Right cardiac atrium (tissue), 5 donors: ENCODE measurements around the gene FAM186B. TPM values are rescaled to one million over a fixed set of nuclear protein-coding genes. Genes with fewer than 3 reads are reported as not detected.

Source experiments
- ATAC-seq, 2 donors: fragments of 200-7000 bp; cut with Tn5 transposase; one replicate each; pipeline versions ENCODE4 v1.8.0 to v1.9.1; 2020; ENCODE audit warnings: moderate library complexity in 2 of 2, mild to moderate bottlenecking in 1 of 2
- DNase-seq, 3 donors: peaks; one replicate each; pipeline ENCODE4 v3.0.0-alpha.2; 2020
- H3K27ac ChIP-seq: one replicate; pipeline ENCODE4 v1.5.1; 2013; ENCODE audit warnings: mild to moderate bottlenecking, low read length, control low read depth, moderate library complexity
- H3K27me3 ChIP-seq: one replicate; pipeline ENCODE4 v1.6.1; 2013; ENCODE audit not compliant: control insufficient read depth, insufficient read depth
- H3K4me1 ChIP-seq: one replicate; pipeline ENCODE4 v1.6.1; 2013; ENCODE audit warnings: low read length; ENCODE audit not compliant: control insufficient read depth, insufficient read depth
- H3K4me3 ChIP-seq: one replicate; pipeline ENCODE4 v1.5.1; 2013; ENCODE audit warnings: low read length, control low read depth
- H3K9me3 ChIP-seq: one replicate; pipeline ENCODE4 v1.6.1; 2013; ENCODE audit warnings: low read length; ENCODE audit not compliant: control insufficient read depth
- WGBS: extraction: QIAGEN DNeasy Blood & Tissue Kit; methylation state at CpG from one replicate; pipeline ENCODE4 v1.1.7; 2013; 5-methylcytosine and 5-hydroxymethylcytosine counted together
- intact Hi-C, 4 donors: fragments of 100-400 bp; cut with DNase I; formaldehyde crosslinking; loops; one replicate each; pipeline versions ENCODE4 v1.11.0 to v1.14.0; 2022 to 2023
- polyA plus RNA-seq: library from polyadenylated mRNA; stranded (reverse); fragments of 200-250 nt; gene quantifications from one replicate; pipeline ENCODE4 v1.2.3, GENCODE V29; 2013
- total RNA-seq, 4 donors: library from RNA; stranded (reverse); fragmentation: NEBNext Ultra II Directional; extraction: Animal tissue kit (Norgen Biotek cat#: 25700); gene quantifications; one replicate each; pipeline ENCODE4 v1.2.1, GENCODE V29; 2021
- donor health status: healthy with polysubstance abuse.
- donor health status: DM: no; HTN: yes; CAD: no.
- donor health status: DM: no; HTN: no; CAD: no.
- donor health status: DM: no; HTN: yes; CAD: no; lungs with severe emphysema.
- donor health status: DM: yes; HTN: yes; CAD: no.

FAM186B gene
- total and polyA plus RNA-seq, 5 donors, result 0.16 to 0.74 (median 0.24) TPM

DNA sequence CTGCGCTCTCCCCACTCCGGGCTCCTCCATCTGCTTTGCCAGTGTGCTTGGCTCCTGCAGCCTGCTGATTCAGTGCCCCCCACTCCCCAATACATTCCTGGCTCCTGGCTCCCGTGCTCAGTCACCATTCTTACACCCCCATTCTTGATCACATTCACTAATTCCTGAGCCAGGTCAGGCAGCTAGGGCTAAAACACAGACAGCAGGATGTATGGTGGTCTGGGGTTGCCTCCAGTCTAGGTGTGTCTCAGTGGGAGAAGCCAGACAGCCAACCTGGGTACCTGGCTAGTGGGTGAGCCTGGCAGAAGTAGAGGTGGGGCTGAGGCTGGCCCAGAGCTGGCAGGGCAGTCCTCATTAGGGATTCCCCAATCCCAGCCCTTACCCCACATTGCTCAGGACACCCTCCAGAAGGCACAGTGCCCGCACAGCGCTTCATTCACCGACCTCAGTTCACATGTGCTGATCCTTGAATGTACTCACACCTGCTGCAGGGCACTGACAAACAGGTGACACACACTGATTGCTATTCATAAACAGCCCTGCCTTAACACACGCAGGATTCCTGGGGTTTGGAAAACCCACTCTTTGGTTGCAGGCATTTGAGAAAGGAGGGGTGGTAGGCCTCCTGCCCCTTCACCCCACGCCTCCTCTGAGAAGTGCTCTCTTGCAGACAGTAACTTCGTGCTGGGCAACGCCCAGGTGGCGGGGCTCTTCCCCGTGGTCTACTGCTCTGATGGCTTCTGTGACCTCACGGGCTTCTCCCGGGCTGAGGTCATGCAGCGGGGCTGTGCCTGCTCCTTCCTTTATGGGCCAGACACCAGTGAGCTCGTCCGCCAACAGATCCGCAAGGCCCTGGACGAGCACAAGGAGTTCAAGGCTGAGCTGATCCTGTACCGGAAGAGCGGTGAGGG lies 65.0 kb downstream of the FAM186B start:
- intact Hi-C loops, result no loop called here
- no peak for DNase-seq
- H3K27me3 ChIP-seq, result no peaks in the 10 kb centered on the region
- H3K9me3 ChIP-seq, result no peaks in the 10 kb centered on the region
- no peak overlapping the region for H3K27ac ChIP-seq
- H3K4me1 ChIP-seq, result no peaks in the 10 kb centered on the region
- no peak for ATAC-seq
- WGBS, result 76% methylated on average over 21 of the region's 21 CpGs
- H3K4me3 ChIP-seq, result no peak overlapping the region

DNA sequence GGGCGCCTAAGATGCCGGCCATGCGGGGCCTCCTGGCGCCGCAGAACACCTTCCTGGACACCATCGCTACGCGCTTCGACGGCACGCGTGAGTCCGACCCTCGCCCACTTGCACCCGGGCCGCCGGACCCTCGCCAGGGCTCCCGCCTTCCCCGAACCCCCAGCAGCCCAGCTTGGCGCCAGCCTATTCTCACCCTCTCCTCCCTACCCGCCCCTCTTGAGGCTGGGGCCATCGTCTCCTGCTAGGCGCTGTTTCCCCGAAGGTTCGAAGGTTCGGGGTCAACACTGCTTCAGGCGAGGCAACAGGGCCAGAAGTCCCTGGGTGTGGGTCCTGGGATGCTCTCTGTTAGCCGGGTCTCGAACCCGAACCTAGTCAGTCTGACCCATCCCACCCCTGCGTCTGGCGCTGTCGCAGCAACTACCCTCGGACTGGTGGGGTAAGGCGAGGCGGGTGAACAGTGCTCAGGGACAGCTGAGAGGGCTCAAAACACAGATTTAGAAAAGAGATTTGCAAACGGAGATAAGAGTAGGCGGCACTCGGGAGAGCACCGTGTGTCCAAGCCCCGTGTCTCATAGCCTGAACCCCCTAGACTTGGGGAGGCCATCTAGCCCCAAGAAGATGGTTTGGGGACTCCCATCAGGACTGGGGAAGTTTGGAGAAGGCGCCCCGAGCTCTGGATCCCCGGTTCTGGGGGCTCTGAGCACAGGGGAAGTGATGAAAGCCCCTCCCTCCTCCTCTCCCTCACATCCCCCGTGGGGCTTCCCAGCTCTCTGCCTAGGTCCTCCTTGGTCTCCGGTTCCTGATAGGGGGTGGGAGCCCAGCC lies 65.8 kb downstream of the FAM186B start:
- Histone ChIP-seq H3K27me3 (no peaks in the 10 kb centered on the region), H3K4me1 (no peaks in the 10 kb centered on the region), H3K27ac (no peak overlapping the region), H3K9me3 (no peaks in the 10 kb centered on the region), H3K4me3 (peak overlapping the region; percentile 73)
- WGBS, result 15% methylated on average over 47 of the region's 47 CpGs
- DNase-seq, result no peak
- intact Hi-C loops, result no loop called here
- no peak for ATAC-seq

DNA sequence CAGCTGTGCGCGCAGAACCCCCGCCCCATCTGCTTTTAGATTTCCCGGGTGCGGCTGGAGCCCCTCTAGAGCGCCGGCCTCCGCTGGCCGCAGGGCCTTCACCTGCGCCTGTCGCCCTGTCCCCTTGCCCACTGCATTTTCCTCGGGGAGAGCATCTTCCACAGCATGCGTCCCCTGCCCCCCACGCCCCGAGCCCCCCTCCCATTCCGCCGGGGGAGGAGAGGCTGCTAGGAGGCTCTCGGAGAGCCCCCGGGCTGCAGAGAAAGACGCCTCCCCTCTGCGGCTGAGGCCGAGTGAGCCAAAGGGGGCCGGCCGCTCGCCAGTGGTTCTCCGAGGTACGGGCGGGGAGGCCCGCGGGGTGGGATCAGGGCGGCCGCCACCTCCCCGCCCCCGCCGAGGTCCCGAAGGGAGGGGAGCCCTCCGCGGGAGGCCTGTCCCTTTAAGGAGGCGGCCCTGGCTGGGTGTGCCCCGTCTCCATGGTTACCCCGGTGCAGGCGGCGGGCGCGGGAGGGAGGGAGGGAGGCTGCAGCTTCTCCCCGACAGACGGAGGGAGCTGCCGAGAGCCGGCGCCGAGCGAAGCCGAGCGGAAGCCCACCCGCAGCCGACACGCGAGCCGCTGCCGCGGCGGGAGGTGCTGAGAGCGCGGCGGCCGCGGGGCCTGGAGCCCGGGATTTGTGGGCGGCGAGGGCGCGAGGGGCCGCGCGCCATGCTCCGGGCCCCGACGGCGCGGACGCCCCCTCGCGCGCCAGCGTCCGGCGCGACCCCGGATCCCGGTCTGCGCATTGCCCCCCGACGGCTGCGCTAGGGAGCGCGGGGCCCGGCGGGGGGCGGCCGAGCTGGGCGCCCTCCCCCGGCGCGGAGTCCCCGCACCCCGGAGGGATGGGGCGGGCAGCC lies 66.7 kb downstream of the FAM186B start, which contains the start of gene KCNH3:
Gene KCNH3, plus strand, starts transcription at position 521 of the 894 bp plus-strand sequence. CDS start 387 bp downstream, outside the sequence.
- 1% methylated on average over 106 of the region's 107 CpGs for WGBS
- ATAC-seq, result peak; percentile 82 to 87
- no peaks in the 10 kb centered on the region for H3K4me1 ChIP-seq
- H3K4me3 ChIP-seq, result peak within 1 kb of the TSS; percentile 73
- H3K27me3 ChIP-seq, result no peaks in the 10 kb centered on the region
- intact Hi-C loops, result no loop called here
- H3K27ac ChIP-seq, result no peak within 1 kb of the TSS
- H3K9me3 ChIP-seq, result no peaks in the 10 kb centered on the region
- DNase-seq, result peak; percentile 87 to 94 (median 92)

DNA sequence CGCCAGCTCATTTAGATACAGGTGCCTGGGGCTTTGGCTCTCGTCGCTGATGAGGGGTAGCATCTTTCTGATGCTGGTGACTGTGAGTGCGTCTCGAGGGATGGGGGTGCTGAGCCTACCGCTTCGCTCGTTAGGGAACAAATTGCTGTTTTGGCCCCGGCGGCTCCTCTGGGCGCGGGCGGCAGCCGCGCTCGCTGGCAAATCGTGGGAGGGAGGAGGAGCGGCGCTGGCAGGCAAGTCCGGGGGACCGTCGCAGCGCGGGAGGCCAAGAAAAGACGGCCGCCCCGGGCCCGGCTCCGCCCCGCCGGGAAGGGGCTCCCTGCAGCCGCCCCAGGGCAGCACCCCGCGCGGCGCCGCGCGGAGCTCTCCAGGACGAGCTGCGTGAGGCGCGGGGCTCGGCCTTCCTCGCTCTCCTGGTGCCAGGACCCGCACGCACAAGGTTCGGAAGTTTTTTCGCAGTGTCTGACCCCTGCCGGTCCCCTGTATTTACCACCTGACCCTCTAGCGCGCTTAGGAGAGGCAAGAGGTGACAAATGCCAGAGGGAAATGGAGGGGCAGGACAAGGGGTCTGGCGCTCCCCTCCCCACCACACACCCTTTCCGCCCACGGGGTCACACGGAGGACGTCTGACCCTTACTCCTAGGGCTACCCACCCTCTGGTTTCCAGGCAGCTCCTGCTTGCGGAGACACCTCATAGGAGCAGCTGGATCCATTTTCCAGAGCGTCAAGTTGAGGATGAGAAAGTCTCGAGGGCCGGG lies 67.5 kb downstream of the FAM186B start:
- no peaks in the 10 kb centered on the region for H3K27me3 ChIP-seq
- no peaks in the 10 kb centered on the region for H3K9me3 ChIP-seq
- H3K4me1 ChIP-seq, result no peaks in the 10 kb centered on the region
- H3K27ac ChIP-seq, result no peak overlapping the region
- intact Hi-C loops, result no loop called here
- under 1% methylated on average over 61 of the region's 61 CpGs for WGBS
- peak in 1 of 2 donors; percentile 8 for ATAC-seq
- H3K4me3 ChIP-seq, result peak overlapping the region; percentile 73
- DNase-seq, result no peak

Other genes with a start within 250 kb of the FAM186B start
- 10 to 100 TPM in 1 of 4 donors, 1 to 10 TPM in 3; 8.4 to 10.3 (median 9.1) TPM for gene SPATS2, start 238.2 kb downstream of the FAM186B start, total RNA-seq
- gene SPATS2, start 238.2 kb downstream of the FAM186B start, polyA plus RNA-seq, result 5.5 TPM
- gene KCNH3, start 66.6 kb downstream of the FAM186B start, total RNA-seq, result 1 to 10 TPM in 3 of 4 donors, under 1 TPM in 1; 0.75 to 4.4 (median 1.2) TPM
- 1.6 TPM for gene KCNH3, start 66.6 kb downstream of the FAM186B start, polyA plus RNA-seq
- gene MCRS1, start 37.5 kb downstream of the FAM186B start, total RNA-seq, result 100 to 1,000 TPM in 1 of 4 donors, 10 to 100 TPM in 3; 81.7 to 115 (median 87.0) TPM
- 72.3 TPM for gene MCRS1, start 37.5 kb downstream of the FAM186B start, polyA plus RNA-seq
- 10 to 100 TPM; 19.2 to 26.7 (median 22.1) TPM for gene PRPF40B, start 17.9 kb upstream of the FAM186B start, total RNA-seq
- 15.9 TPM for gene PRPF40B, start 17.9 kb upstream of the FAM186B start, polyA plus RNA-seq
- gene FMNL3, start 101.8 kb upstream of the FAM186B start, total RNA-seq, result 10 to 100 TPM; 11.7 to 19.0 (median 11.9) TPM
- 7.0 TPM for gene FMNL3, start 101.8 kb upstream of the FAM186B start, polyA plus RNA-seq
- 100 to 1,000 TPM; 216 to 254 (median 247) TPM for gene TMBIM6, start 135.9 kb upstream of the FAM186B start, total RNA-seq
- 159 TPM for gene TMBIM6, start 135.9 kb upstream of the FAM186B start, polyA plus RNA-seq
- 10 to 100 TPM; 20.3 to 23.2 (median 21.1) TPM for gene NCKAP5L, start 222.8 kb upstream of the FAM186B start, total RNA-seq
- 18.1 TPM for gene NCKAP5L, start 222.8 kb upstream of the FAM186B start, polyA plus RNA-seq
- 1 to 10 TPM; 2.9 to 3.6 (median 3.2) TPM for gene BCDIN3D, start 237.5 kb upstream of the FAM186B start, total RNA-seq
- 2.2 TPM for gene BCDIN3D, start 237.5 kb upstream of the FAM186B start, polyA plus RNA-seq